Neural progenitor cell (in vitro differentiated cells): ENCODE measurements around the gene TNS3. TPM values are rescaled to one million over a fixed set of nuclear protein-coding genes. Genes with fewer than 3 reads are reported as not detected.

Source experiments
- DNase-seq: peaks from one replicate; pipeline ENCODE4 v3.0.0-alpha.2; 2016; ENCODE audit warnings: low spot score
- H2AFZ ChIP-seq: fragments of 200-600 bp; sonication (generic); replicated peaks from 2 replicates; pipeline ENCODE4 v1.6.1; 2016; ENCODE audit warnings: antibody characterized with exemption
- H3F3A ChIP-seq: fragments of 200-600 bp; sonication (generic); 2 replicates; pipeline ENCODE4 v1.6.1; 2016; ENCODE audit warnings: antibody characterized with exemption, low read depth
- H3K27ac ChIP-seq: fragments of 200-600 bp; sonication (generic); 2 replicates; pipeline ENCODE4 v1.5.1; 2016; ENCODE audit warnings: mild to moderate bottlenecking
- H3K27me3 ChIP-seq: fragments of 200-600 bp; sonication (generic); 2 replicates; pipeline ENCODE4 v1.6.1; 2016; ENCODE audit warnings: mild to moderate bottlenecking, moderate library complexity
- H3K36me3 ChIP-seq: fragments of 200-600 bp; sonication (generic); 2 replicates; pipeline ENCODE4 v1.5.1; 2016
- H3K4me1 ChIP-seq: fragments of 200-600 bp; sonication (generic); 2 replicates; pipeline ENCODE4 v1.6.1; 2016; ENCODE audit warnings: mixed run types
- H3K4me2 ChIP-seq: fragments of 200-600 bp; sonication (generic); 2 replicates; pipeline ENCODE4 v1.6.1; 2016
- H3K4me3 ChIP-seq: fragments of 200-600 bp; sonication (generic); 2 replicates; pipeline ENCODE4 v1.5.1; 2016
- H3K79me2 ChIP-seq: fragments of 200-600 bp; sonication (generic); 2 replicates; pipeline ENCODE4 v1.6.1; 2016; ENCODE audit warnings: low read depth
- H3K9ac ChIP-seq: fragments of 200-600 bp; sonication (generic); 2 replicates; pipeline ENCODE4 v1.6.1; 2016
- H3K9me3 ChIP-seq: fragments of 200-600 bp; sonication (generic); 2 replicates; pipeline ENCODE4 v1.5.1; 2016; ENCODE audit warnings: low read depth
- H4K20me1 ChIP-seq: fragments of 200-600 bp; sonication (generic); 2 replicates; pipeline ENCODE4 v1.6.1; 2016; ENCODE audit warnings: low read depth
- H3K27ac Mint-ChIP-seq: 3 replicates; pipeline ENCODE4 v1.8.0; 2021; ENCODE audit warnings: mixed read lengths
- H3K27me3 Mint-ChIP-seq: 2 replicates; pipeline ENCODE4 v1.8.0; 2022; ENCODE audit warnings: low read depth, mild to moderate bottlenecking, inconsistent platforms, moderate library complexity, mixed read lengths; ENCODE audit not compliant: insufficient read depth
- H3K36me3 Mint-ChIP-seq: 3 replicates; pipeline ENCODE4 v1.8.0; 2021; ENCODE audit warnings: mixed read lengths
- H3K4me1 Mint-ChIP-seq: 3 replicates; pipeline ENCODE4 v1.8.0; 2021; ENCODE audit warnings: mixed read lengths
- H3K4me3 Mint-ChIP-seq: 3 replicates; pipeline ENCODE4 v1.8.0; 2021; ENCODE audit warnings: mild to moderate bottlenecking, moderate library complexity, mixed read lengths
- H3K9me3 Mint-ChIP-seq: 3 replicates; pipeline ENCODE4 v1.8.0; 2020; ENCODE audit warnings: mixed read lengths
- CTCF ChIP-seq: fragments of 200-600 bp; sonication (generic); IDR thresholded peaks from 2 replicates; pipeline ENCODE4 v1.5.1; 2017; ENCODE audit warnings: antibody characterized with exemption, mild to moderate bottlenecking
- EZH2 ChIP-seq: fragments of 200-600 bp; sonication (generic); IDR thresholded peaks from 2 replicates; pipeline ENCODE4 v1.6.1; 2017; ENCODE audit warnings: antibody characterized with exemption, mild to moderate bottlenecking, moderate library complexity
- EZH2phosphoT487 ChIP-seq: fragments of 200-600 bp; sonication (generic); IDR thresholded peaks from 2 replicates; pipeline ENCODE4 v1.6.1; 2017; ENCODE audit warnings: antibody characterized with exemption
- total RNA-seq: library from RNA; depleted of rRNA; stranded (reverse); fragments of >200 nt; gene quantifications from 2 replicates; pipeline ENCODE4 v1.2.3, GENCODE V29; 2015; ENCODE audit warnings: low replicate concordance

TNS3 gene
- total RNA-seq, 1 donor from 2014 or later: 15.0 TPM

- Histone ChIP-seq H3K36me3 (no peaks in the 10 kb centered on the region), H2AFZ (no peak overlapping the region), H3K9ac (no peak overlapping the region), H3K79me2 (no peaks in the 10 kb centered on the region), H3K9me3 (no peaks in the 10 kb centered on the region), H3K4me2 (no peak overlapping the region), H3K27ac (no peak overlapping the region), H4K20me1 (no peaks in the 10 kb centered on the region), H3F3A (no peaks in the 10 kb centered on the region), H3K4me1 (no peaks in the 10 kb centered on the region), H3K27me3 (no peaks in the 10 kb centered on the region), H3K4me3 (no peak overlapping the region)
- TF ChIP-seq CTCF: no peak
- no peak for TF ChIP-seq EZH2
- no peak for TF ChIP-seq EZH2phosphoT487
- Mint-ChIP-seq H3K27ac (no peak overlapping the region), H3K4me1 (peaks cover 7% of the 10 kb centered on the region), H3K27me3 (peaks cover 8% of the 10 kb centered on the region), H3K4me3 (no peak overlapping the region), H3K36me3 (peaks cover 3% of the 10 kb centered on the region), H3K9me3 (no peaks in the 10 kb centered on the region)
- no peak for DNase-seq
Measured at GRCh38 chr7:47546171-47546570, 35.7 kb downstream of the TNS3 start.

- H3K27ac ChIP-seq: no peak overlapping the region
- no peak overlapping the region for H3K4me2 ChIP-seq
- H3K4me1 ChIP-seq: peaks cover 3% of the 10 kb centered on the region
- H3K9me3 ChIP-seq: no peaks in the 10 kb centered on the region
- peaks cover 14% of the 10 kb centered on the region for H3K27me3 Mint-ChIP-seq
- no peak overlapping the region for H3K9ac ChIP-seq
- H3K4me3 ChIP-seq: no peak overlapping the region
- no peak overlapping the region for H2AFZ ChIP-seq
- H3K27ac Mint-ChIP-seq: no peak overlapping the region
- TF ChIP-seq CTCF: no peak
- TF ChIP-seq EZH2phosphoT487: no peak
- no peak for TF ChIP-seq EZH2
- peaks cover 3% of the 10 kb centered on the region for H3K36me3 Mint-ChIP-seq
- no peak for DNase-seq
- no peaks in the 10 kb centered on the region for H3K36me3 ChIP-seq
- H4K20me1 ChIP-seq: no peaks in the 10 kb centered on the region
- no peak overlapping the region for H3K4me3 Mint-ChIP-seq
- no peaks in the 10 kb centered on the region for H3F3A ChIP-seq
- H3K4me1 Mint-ChIP-seq: peaks cover 14% of the 10 kb centered on the region
- no peaks in the 10 kb centered on the region for H3K9me3 Mint-ChIP-seq
- H3K27me3 ChIP-seq: no peaks in the 10 kb centered on the region
- H3K79me2 ChIP-seq: no peaks in the 10 kb centered on the region
Measured at GRCh38 chr7:47544416-47544815, 37.5 kb downstream of the TNS3 start.

GRCh38 chr7:47543714-47544113 is 38.2 kb downstream of the TNS3 start:
- Mint-ChIP-seq H3K4me1 (peaks cover 18% of the 10 kb centered on the region), H3K4me3 (no peak overlapping the region), H3K27me3 (peaks cover 14% of the 10 kb centered on the region), H3K9me3 (no peaks in the 10 kb centered on the region), H3K27ac (no peak overlapping the region), H3K36me3 (peaks cover 3% of the 10 kb centered on the region)
- H3K9ac ChIP-seq: no peak overlapping the region
- H4K20me1 ChIP-seq: no peaks in the 10 kb centered on the region
- H3K9me3 ChIP-seq: no peaks in the 10 kb centered on the region
- no peak for TF ChIP-seq EZH2
- no peak for TF ChIP-seq EZH2phosphoT487
- no peak for TF ChIP-seq CTCF
- H3K27me3 ChIP-seq: no peaks in the 10 kb centered on the region
- no peak overlapping the region for H2AFZ ChIP-seq
- peaks cover 10% of the 10 kb centered on the region for H3K4me1 ChIP-seq
- H3K27ac ChIP-seq: no peak overlapping the region
- DNase-seq: no peak
- H3K4me3 ChIP-seq: no peak overlapping the region
- H3F3A ChIP-seq: no peaks in the 10 kb centered on the region
- H3K36me3 ChIP-seq: no peaks in the 10 kb centered on the region
- H3K4me2 ChIP-seq: no peak overlapping the region
- H3K79me2 ChIP-seq: no peaks in the 10 kb centered on the region
